Mononuclear cell (primary cell): ENCODE data around the gene SORCS2. TPM values are rescaled to one million over a fixed set of nuclear protein-coding genes. Genes with fewer than 3 reads are reported as not detected.

Source experiments
- H3K27me3 ChIP-seq: 2 replicates; pipeline ENCODE4 v1.6.0; 2011; ENCODE audit warnings: low read length, control low read depth; ENCODE audit not compliant: insufficient read depth
- H3K4me1 ChIP-seq: 2 replicates; pipeline ENCODE4 v1.5.1; 2011; ENCODE audit warnings: mild to moderate bottlenecking, low read length, control low read depth; ENCODE audit not compliant: insufficient read depth
- H3K4me3 ChIP-seq: 2 replicates; pipeline ENCODE4 v1.5.1; 2011; ENCODE audit warnings: mild to moderate bottlenecking, low read length, moderate library complexity
- H3K9me3 ChIP-seq: 2 replicates; pipeline ENCODE4 v1.5.1; 2011; ENCODE audit warnings: low read depth, mild to moderate bottlenecking, control low read depth, low read length
- total RNA-seq: library from RNA; depleted of rRNA; stranded (reverse); fragments of >200 nt; gene quantifications from one replicate; pipeline ENCODE4 v1.2.3, GENCODE V29; 2012

The SORCS2 gene
- total RNA-seq, 1 donor = 0.10 TPM

GRCh38 chr4:7731437-7731836, 539.1 kb downstream of the SORCS2 start:
- H3K27me3 ChIP-seq = no peaks in the 10 kb centered on the region
- H3K4me1 ChIP-seq = no peaks in the 10 kb centered on the region
- H3K4me3 ChIP-seq = no peak overlapping the region
- no peaks in the 10 kb centered on the region for H3K9me3 ChIP-seq

DNA sequence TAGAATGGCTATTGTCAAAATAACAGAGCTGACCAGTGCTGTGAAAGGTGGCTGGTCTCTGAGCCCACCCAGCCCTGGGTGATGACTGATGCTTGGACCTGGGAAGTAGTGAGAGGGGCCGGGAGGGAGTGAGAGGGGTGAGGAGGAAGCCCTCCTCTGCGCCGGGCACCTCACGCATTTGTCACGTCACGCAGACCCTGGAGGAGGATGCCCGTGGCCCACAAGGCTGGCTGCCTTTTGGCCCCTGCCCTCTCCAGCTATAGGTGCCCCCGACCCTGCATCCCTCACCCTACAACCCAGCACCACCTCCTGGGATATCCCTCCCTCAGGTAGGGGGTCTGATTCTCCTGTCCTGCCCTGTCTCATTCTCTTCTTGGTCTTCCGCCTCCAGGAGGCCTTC, 539.9 kb downstream of the SORCS2 start:
- H3K9me3 ChIP-seq = no peaks in the 10 kb centered on the region
- no peak overlapping the region for H3K4me3 ChIP-seq
- no peaks in the 10 kb centered on the region for H3K4me1 ChIP-seq
- no peaks in the 10 kb centered on the region for H3K27me3 ChIP-seq

DNA sequence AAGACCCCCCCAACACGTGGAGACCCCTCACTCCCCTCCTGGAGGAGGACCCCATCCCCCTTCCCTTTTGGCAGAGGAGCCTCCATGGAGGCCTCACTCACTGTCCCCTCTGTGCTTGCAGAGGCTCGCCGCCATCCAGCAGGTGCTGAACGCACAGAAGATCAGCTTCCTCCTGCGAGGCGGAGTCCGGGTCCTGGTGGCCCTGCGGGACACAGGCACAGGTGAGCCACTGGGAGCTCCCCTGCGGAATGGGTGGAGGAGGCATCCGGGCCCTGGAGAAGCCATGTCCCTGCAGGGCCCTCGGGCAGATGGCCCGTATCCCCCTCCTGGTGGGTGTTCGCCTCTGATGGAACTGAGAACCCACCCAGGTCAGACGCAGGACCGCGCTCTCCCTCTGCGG, 540.9 kb downstream of the SORCS2 start:
- no peaks in the 10 kb centered on the region for H3K27me3 ChIP-seq
- H3K4me1 ChIP-seq = no peaks in the 10 kb centered on the region
- H3K9me3 ChIP-seq = no peaks in the 10 kb centered on the region
- no peak overlapping the region for H3K4me3 ChIP-seq

GRCh38 chr4:7733801-7734650, 541.7 kb downstream of the SORCS2 start:
- H3K27me3 ChIP-seq = no peaks in the 10 kb centered on the region
- no peaks in the 10 kb centered on the region for H3K4me1 ChIP-seq
- no peaks in the 10 kb centered on the region for H3K9me3 ChIP-seq
- no peak overlapping the region for H3K4me3 ChIP-seq

DNA sequence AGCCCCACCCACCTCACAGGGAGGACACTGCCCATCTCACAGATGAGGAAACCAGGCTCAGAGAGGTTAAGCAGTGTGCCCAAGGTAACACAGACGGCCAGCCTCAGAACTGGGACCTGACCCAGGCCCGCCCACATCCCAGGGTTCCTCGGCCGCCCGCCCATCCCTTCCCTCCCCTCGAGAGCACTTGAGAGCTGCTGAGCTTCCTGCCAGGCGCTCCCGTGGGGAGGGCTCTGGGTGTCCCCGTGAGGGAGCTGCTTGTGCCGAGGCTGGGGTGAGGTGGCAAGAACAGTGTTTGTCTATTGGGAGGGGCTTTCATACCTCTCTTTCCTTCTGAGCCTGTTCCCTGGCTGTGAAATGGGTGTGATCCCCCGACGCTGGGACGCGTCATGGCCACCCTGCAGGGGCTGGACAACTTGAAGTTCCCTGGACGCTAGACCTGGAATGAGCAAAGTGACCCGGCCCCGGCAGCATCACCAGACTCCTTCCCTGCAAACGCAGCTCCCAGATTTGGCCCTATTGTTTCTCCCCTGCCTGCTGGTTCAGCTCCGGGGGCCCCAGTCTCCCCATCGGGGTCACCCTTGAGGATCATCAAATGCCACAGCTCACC, 542.4 kb downstream of the SORCS2 start:
- Histone ChIP-seq H3K9me3 (no peaks in the 10 kb centered on the region), H3K4me1 (no peaks in the 10 kb centered on the region), H3K27me3 (no peaks in the 10 kb centered on the region), H3K4me3 (no peak overlapping the region)

- Histone ChIP-seq H3K27me3 (no peaks in the 10 kb centered on the region), H3K4me1 (no peaks in the 10 kb centered on the region), H3K4me3 (no peak overlapping the region), H3K9me3 (no peaks in the 10 kb centered on the region)
Measured at GRCh38 chr4:7735395-7735794, 543.1 kb downstream of the SORCS2 start.

DNA sequence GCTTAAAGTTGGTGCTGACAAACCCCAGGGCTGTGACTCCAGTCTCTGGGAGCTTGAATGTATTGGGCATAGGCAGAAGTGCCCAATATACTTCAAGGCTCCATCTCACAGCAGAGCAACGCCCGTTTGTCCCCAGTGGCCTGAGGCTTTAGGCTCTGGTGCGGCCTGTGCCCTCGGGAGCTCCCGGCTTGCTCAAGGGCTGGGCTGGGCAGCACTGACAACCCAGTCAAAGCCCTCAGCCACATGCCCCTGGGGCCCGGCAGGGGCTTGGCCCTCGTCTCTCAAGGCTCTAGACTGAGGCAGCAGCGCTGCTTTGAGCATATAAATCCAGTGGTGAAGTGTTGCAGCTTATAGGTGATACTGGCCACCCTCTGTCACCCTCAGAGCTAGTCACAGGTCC, 543.6 kb downstream of the SORCS2 start:
- no peaks in the 10 kb centered on the region for H3K4me1 ChIP-seq
- H3K9me3 ChIP-seq = no peaks in the 10 kb centered on the region
- no peak overlapping the region for H3K4me3 ChIP-seq
- no peaks in the 10 kb centered on the region for H3K27me3 ChIP-seq

DNA sequence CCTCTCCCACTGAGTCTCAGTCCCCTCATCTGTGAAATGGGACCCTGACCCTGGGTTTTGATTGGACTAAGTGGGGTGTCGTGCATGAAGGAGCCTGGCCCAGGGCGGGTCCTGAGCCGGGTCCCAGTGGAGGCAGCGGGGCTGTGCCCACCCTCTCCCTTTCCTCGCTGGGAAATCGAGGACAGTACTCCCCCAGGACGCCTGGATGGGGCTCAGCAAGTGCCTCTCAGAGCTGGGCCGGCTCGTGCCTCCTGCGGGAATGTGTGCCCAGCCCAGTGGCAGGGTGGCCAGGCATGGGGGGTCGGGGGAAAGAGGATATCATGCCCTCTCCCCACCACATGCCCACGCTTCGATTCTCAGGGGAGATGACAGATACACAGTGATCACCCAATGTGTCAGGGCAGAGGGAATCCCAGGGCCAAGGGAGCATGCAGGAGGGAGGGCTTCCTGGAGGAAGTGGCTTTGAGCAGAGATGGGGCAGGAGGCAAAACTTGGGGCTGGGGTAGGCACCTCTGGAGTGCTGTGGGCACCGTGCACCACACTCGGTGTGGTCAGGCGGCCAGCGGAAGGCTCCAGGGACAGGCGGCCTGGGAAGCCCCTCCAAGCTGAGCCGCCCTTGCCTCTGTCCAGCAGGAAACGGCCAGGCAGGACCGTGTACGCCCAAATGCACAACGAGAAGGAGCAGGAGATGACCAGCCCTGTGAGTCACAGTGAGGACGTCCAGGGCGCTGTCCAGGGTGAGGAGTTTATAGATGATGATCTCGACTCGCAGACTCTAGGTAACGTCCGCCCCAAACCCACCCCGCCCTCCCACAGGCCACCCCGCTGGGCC, 544.3 kb downstream of the SORCS2 start:
- H3K9me3 ChIP-seq = no peaks in the 10 kb centered on the region
- H3K4me1 ChIP-seq = no peaks in the 10 kb centered on the region
- no peak overlapping the region for H3K4me3 ChIP-seq
- H3K27me3 ChIP-seq = no peaks in the 10 kb centered on the region

GRCh38 chr4:7737268-7737645, 544.9 kb downstream of the SORCS2 start:
- H3K4me3 ChIP-seq = no peak overlapping the region
- H3K9me3 ChIP-seq = no peaks in the 10 kb centered on the region
- no peaks in the 10 kb centered on the region for H3K4me1 ChIP-seq
- no peaks in the 10 kb centered on the region for H3K27me3 ChIP-seq

GRCh38 chr4:7737752-7738457, 545.6 kb downstream of the SORCS2 start:
- no peaks in the 10 kb centered on the region for H3K9me3 ChIP-seq
- H3K27me3 ChIP-seq = no peaks in the 10 kb centered on the region
- no peak overlapping the region for H3K4me3 ChIP-seq
- H3K4me1 ChIP-seq = peaks cover under 1% of the 10 kb centered on the region

GRCh38 chr4:7738458-7739076, 546.2 kb downstream of the SORCS2 start:
- Histone ChIP-seq H3K27me3 (no peaks in the 10 kb centered on the region), H3K4me1 (peaks cover 8% of the 10 kb centered on the region), H3K4me3 (no peak overlapping the region), H3K9me3 (no peaks in the 10 kb centered on the region)

DNA sequence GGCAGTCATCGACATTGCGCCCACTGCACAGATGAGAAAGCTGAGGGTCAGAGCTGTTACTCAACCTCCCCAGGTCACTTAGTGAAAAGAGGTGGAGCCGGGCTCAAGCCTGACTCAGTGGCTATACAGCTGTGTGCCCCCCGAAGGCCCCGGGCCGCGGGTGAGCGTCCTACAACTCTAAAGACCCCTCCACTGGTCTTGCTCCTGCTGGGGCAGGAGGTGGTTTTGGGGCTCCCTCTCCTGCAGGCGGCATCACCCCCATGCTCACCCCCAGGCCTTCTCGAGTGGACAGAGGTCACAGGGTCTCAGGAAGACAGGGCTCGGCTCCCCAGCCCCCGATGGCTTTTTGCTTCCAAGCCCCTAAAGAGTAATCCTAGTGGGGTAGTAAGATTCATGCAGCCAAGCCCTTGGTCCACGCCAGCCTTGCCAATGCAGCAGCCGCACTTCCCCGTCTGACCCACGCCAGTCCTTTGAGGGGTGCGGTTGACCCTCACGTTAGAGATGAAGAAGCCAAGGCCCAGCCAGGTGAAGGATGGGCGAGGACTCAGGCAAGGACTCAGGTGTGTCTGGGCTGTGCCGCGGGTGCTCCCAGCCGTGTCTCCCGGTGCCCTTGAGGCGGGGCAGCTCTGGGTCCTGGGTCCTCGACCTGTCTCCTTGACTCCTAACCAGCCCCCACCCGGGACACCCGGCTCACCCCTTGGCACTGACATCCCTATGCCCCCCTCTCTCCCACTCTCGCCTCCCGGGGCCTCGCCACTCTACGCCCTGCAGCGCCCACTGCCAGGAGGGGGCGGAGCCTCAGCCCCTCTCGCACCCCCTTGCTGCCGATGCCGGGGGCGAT, 547.0 kb downstream of the SORCS2 start:
- no peaks in the 10 kb centered on the region for H3K9me3 ChIP-seq
- H3K4me1 ChIP-seq = peaks cover 15% of the 10 kb centered on the region
- H3K27me3 ChIP-seq = no peaks in the 10 kb centered on the region
- H3K4me3 ChIP-seq = no peak overlapping the region

DNA sequence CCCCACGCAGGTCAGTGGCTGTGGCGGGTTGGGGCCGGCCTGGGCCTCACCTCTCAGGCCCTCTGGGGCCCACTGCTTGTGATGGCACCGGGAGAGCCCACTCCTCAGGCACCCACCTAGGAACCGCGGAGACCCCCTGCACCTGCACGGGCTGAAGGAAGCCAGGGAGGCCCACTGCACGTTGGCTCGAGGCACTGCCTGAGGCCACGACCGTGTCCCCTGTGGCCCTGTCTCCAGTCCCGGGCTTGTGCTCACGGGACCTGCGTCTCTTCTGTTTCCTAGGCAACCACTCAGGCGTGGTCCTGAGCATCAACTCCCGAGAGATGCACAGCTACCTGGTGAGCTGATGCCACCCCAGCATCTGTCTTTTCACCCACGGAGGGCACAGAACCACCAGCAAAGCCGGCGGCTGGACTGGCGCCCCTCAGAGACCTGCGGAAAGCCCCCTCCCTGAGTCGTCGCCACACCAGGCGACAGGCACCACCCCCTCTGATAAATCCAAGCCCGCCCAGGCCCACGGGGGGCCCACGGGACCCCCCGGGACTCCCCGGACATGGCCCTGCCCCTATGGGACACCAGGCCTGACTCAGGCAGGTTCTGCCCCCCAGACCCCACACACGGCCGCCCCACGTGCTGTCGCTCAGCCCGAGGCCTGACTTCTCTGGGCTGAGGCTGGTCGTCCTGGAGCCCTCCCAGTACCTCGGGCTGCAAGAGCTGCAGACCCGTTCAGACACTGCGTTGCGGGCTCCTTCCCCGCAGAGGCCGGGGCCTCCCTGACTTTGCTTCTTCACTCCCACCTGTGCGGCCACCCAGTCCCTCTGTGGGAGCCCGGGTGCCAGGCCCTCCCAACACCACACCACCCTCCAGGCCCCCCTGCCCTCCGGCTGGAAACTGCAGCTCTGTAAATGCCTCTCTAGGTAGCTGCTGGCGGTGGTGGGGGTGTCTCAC, 547.9 kb downstream of the SORCS2 start:
- no peaks in the 10 kb centered on the region for H3K27me3 ChIP-seq
- H3K4me1 ChIP-seq = peaks cover 19% of the 10 kb centered on the region
- H3K4me3 ChIP-seq = no peak overlapping the region
- H3K9me3 ChIP-seq = no peaks in the 10 kb centered on the region
